ENCODE results near the gene NDUFS3. TPM values are rescaled to one million over a fixed set of nuclear protein-coding genes. Genes with fewer than 3 reads are reported as not detected.

NDUFS3 gene
- total and polyA plus RNA-seq, 2 donors from 2014 or later: 85.8 to 368 TPM

GRCh38 chr11:47572715-47573255 is 6.1 kb upstream of the NDUFS3 start:
- peak in 1 of 5 donors; percentile 34 for DNase-seq
- H3K9me3 ChIP-seq (ENCODE audit: control insufficient read depth in 2 of 3, insufficient read depth in 1 of 3, low read length in 3 of 3): no peaks in the 10 kb centered on the region
- H3K27me3 ChIP-seq (ENCODE audit: control insufficient read depth, insufficient read depth, low read length): no peaks in the 10 kb centered on the region
- TF ChIP-seq CTCF (IDR thresholded peaks at IDR 0.05; ENCODE audit: borderline replicate concordance, extremely low read depth, insufficient read depth): no peak
- H3K36me3 ChIP-seq (ENCODE audit: control insufficient read depth in 2 of 3, insufficient read depth in 3 of 3, low read length in 3 of 3): peaks cover 4 to 32% (median 27%) of the 10 kb centered on the region in 3 donors
- H3K4me3 ChIP-seq (ENCODE audit: low read length in 3 of 3): no peak overlapping the region
- no peak for FAIRE-seq
- intact Hi-C loops (cut with DNase I): no loop called here
- peaks cover 0 to 6% (median 6%) of the 10 kb centered on the region in 3 donors for H3K4me1 ChIP-seq (ENCODE audit: control insufficient read depth in 2 of 3, insufficient read depth in 2 of 3, low read depth in 1 of 3, low read length in 3 of 3)
- no peak overlapping the region for H3K9ac ChIP-seq (ENCODE audit: low read length in 3 of 3)
- H3K27ac ChIP-seq (ENCODE audit: low read depth in 2 of 2, low read length in 2 of 2): no peak overlapping the region

- peak in 1 of 5 donors; percentile 26 for DNase-seq
- no peak overlapping the region for H3K27ac ChIP-seq (ENCODE audit: low read depth in 2 of 2, low read length in 2 of 2)
- no peak overlapping the region for H3K4me3 ChIP-seq (ENCODE audit: low read length in 3 of 3)
- H3K9me3 ChIP-seq (ENCODE audit: control insufficient read depth in 2 of 3, insufficient read depth in 1 of 3, low read length in 3 of 3): no peaks in the 10 kb centered on the region
- no peak for TF ChIP-seq CTCF (IDR thresholded peaks at IDR 0.05; ENCODE audit: borderline replicate concordance, extremely low read depth, insufficient read depth)
- intact Hi-C loops (cut with DNase I): no loop called here
- H3K27me3 ChIP-seq (ENCODE audit: control insufficient read depth, insufficient read depth, low read length): no peaks in the 10 kb centered on the region
- no peak overlapping the region for H3K9ac ChIP-seq (ENCODE audit: low read length in 3 of 3)
- no peak for FAIRE-seq
- peaks cover 0 to 11% (median 10%) of the 10 kb centered on the region in 3 donors for H3K4me1 ChIP-seq (ENCODE audit: control insufficient read depth in 2 of 3, insufficient read depth in 2 of 3, low read depth in 1 of 3, low read length in 3 of 3)
- H3K36me3 ChIP-seq (ENCODE audit: control insufficient read depth in 2 of 3, insufficient read depth in 3 of 3, low read length in 3 of 3): peaks cover 4 to 32% (median 27%) of the 10 kb centered on the region in 3 donors
Measured at GRCh38 chr11:47573321-47573720, 5.6 kb upstream of the NDUFS3 start.

GRCh38 chr11:47577460-47578041 is 1.3 kb upstream of the NDUFS3 start:
- H3K36me3 ChIP-seq (ENCODE audit: control insufficient read depth in 2 of 3, insufficient read depth in 3 of 3, low read length in 3 of 3): peaks cover 12 to 31% (median 30%) of the 10 kb centered on the region in 3 donors
- no peak for TF ChIP-seq CTCF (IDR thresholded peaks at IDR 0.05; ENCODE audit: borderline replicate concordance, extremely low read depth, insufficient read depth)
- peak in 2 of 5 donors; percentile 22 to 28 for DNase-seq
- peak overlapping the region in 1 of 3 donors; percentile 74 for H3K9ac ChIP-seq (ENCODE audit: low read length in 3 of 3)
- no peaks in the 10 kb centered on the region for H3K27me3 ChIP-seq (ENCODE audit: control insufficient read depth, insufficient read depth, low read length)
- no peaks in the 10 kb centered on the region for H3K9me3 ChIP-seq (ENCODE audit: control insufficient read depth in 2 of 3, insufficient read depth in 1 of 3, low read length in 3 of 3)
- intact Hi-C loops (cut with DNase I): no loop called here
- H3K4me1 ChIP-seq (ENCODE audit: control insufficient read depth in 2 of 3, insufficient read depth in 2 of 3, low read depth in 1 of 3, low read length in 3 of 3): peaks cover 5 to 23% (median 20%) of the 10 kb centered on the region in 3 donors
- H3K4me3 ChIP-seq (ENCODE audit: low read length in 3 of 3): peak overlapping the region in 2 of 3 donors; percentile 95 to 96
- H3K27ac ChIP-seq (ENCODE audit: low read depth in 2 of 2, low read length in 2 of 2): no peak overlapping the region
- no peak for FAIRE-seq

Data from kidney (tissue), 14 donors.